ENCODE measurements around the gene SLC38A7.

- TF ChIP-seq POLR2A (IDR thresholded peaks at IDR 0.05) (no peak), CTCF (IDR thresholded peaks at IDR 0.05) (no peak), POLR2AphosphoS5 (IDR thresholded peaks at IDR 0.05) (no peak)
These were observed 32.6 kb downstream of the SLC38A7 start for GRCh38 chr16:58651965-58652348.
